Adrenal gland (tissue), 19 donors: ENCODE data around the gene PPP1R9A. TPM values are rescaled to one million over a fixed set of nuclear protein-coding genes. Genes with fewer than 3 reads are reported as not detected.

Experiments
- DNase-seq, 7 donors: peaks; one replicate each; pipeline ENCODE4 v3.0.0-alpha.2; 2019 to 2020
- H3K27ac ChIP-seq, 5 donors: fragments of 200-600 bp; sonication (generic) in 4 of 5; 1 replicate in 3 of 5; 2 replicates in 2 of 5; pipeline versions ENCODE4 v1.5.1 to v1.8.0; 2016 to 2020; ENCODE audit warnings: mild to moderate bottlenecking in 1 of 5
- H3K27me3 ChIP-seq: fragments of 200-600 bp; 2 replicates; pipeline ENCODE4 v1.8.0; 2021
- H3K36me3 ChIP-seq, 2 donors: fragments of 200-600 bp; replicated peaks in 1 of 2; 1 replicate in 1 of 2; 2 replicates in 1 of 2; pipeline versions ENCODE4 v1.5.1 to v1.8.0; 2018 to 2022
- H3K4me1 ChIP-seq, 2 donors: fragments of 200-600 bp; replicated peaks in 1 of 2; 1 replicate in 1 of 2; 2 replicates in 1 of 2; pipeline versions ENCODE4 v1.5.1 to v1.8.0; 2018 to 2021
- H3K4me3 ChIP-seq, 4 donors: fragments of 200-600 bp; sonication (generic) in 3 of 4; one replicate each; pipeline ENCODE4 v1.5.1; 2016 to 2018
- H3K9me3 ChIP-seq, 3 donors: fragments of 200-600 bp; sonication (generic) in 1 of 3; replicated peaks in 1 of 3; 1 replicate in 2 of 3; 2 replicates in 1 of 3; pipeline versions ENCODE4 v1.5.1 to v1.8.0; 2016 to 2021
- CTCF ChIP-seq, 6 experiments: fragments of 450-650 bp in 4 of 6; fragments of 200-600 bp in 2 of 6; sonication (generic) in 1 of 6; IDR thresholded peaks; 1 replicate in 5 of 6; 2 replicates in 1 of 6; pipeline versions ENCODE4 v1.5.1 to v1.8.0; 2016 to 2021; ENCODE audit warnings: antibody characterized with exemption in 6 of 6, mild to moderate bottlenecking in 2 of 6, moderate library complexity in 1 of 6
- POLR2A ChIP-seq, 2 donors: fragments of 450-650 bp; IDR thresholded peaks; one replicate each; pipeline ENCODE4 v1.6.1; 2017; ENCODE audit warnings: antibody characterized with exemption in 2 of 2, mild to moderate bottlenecking in 2 of 2, moderate library complexity in 1 of 2
- WGBS, 4 donors: extraction: QIAGEN DNeasy Blood & Tissue Kit in 2 of 4; methylation state at CpG; one replicate each; pipeline versions ENCODE4 v1.1.5 to v1.1.7; 2013 to 2017; 5-methylcytosine and 5-hydroxymethylcytosine counted together
- intact Hi-C, 2 donors: fragments of 100-400 bp; cut with DNase I; formaldehyde crosslinking; loops; one replicate each; pipeline versions ENCODE4 v1.14.1 to v1.15.0; 2022 to 2023
- long read RNA-seq, 10 donors: library from polyadenylated mRNA in 3 of 10; unstranded in 2 of 10; stranded (forward) in 1 of 10; transcript quantifications; one replicate each; pipeline ENCODE4 v2.0.0 and lab custom pipeline, GENCODE V29; 2021 to 2026
- polyA plus RNA-seq, 3 donors: library from polyadenylated mRNA; stranded (reverse); fragments of 200-250 nt in 2 of 3; fragments of 350-450 nt in 1 of 3; fragmentation: Illumina TruSeq in 1 of 3; extraction: RNeasy Lipid Tissue Mini Kit (QIAGEN cat#74804) in 1 of 3; gene quantifications; one replicate each; pipeline ENCODE4 v1.2.3, GENCODE V29; 2013 to 2014
- total RNA-seq, 9 donors: library from RNA; depleted of rRNA in 4 of 9; stranded (reverse); fragments of >200 nt in 4 of 9; fragments of 120-200 nt in 1 of 9; fragmentation: NEBNext Ultra II Directional in 1 of 9; extraction: Animal tissue kit (Norgen Biotek cat#: 25700) in 1 of 9; gene quantifications; one replicate each; pipeline versions ENCODE4 v1.1.0 to v1.2.4, GENCODE V29; 2013 to 2023
- donor health status: healthy with polysubstance abuse.
- donor health status: Bipolar disorder and iron deficiency.
- donor health status: DM: yes; HTN: yes; CAD: no.
- donor health status: DM: no; HTN: no; CAD: no.
- donor health status: DM: no; HTN: no; CAD: no.
- donor health status: DM: yes; HTN: yes; CAD: no.

PPP1R9A gene
- 10 to 100 TPM; 31.2 to 86.0 (median 50.6) TPM for total RNA-seq
- 10 to 100 TPM in 2 of 3 donors, 1 to 10 TPM in 1; 7.2 to 15.6 (median 10.2) TPM for polyA plus RNA-seq
- long read RNA-seq, donor 1: 0 reads
- long read RNA-seq, donor 2: 0 reads
- long read RNA-seq, donor 3, partial matches to known transcripts: 0 of 2 reads
- long read RNA-seq, donor 3, other reads (novel, unspliced or antisense): 0 of 2 reads
- long read RNA-seq, donor 4, partial matches to known transcripts: 10 of 28 reads
- long read RNA-seq, donor 4, other reads (novel, unspliced or antisense): 18 of 28 reads
- long read RNA-seq, donor 5, partial matches to known transcripts: 3 of 11 reads
- long read RNA-seq, donor 5, other reads (novel, unspliced or antisense): 8 of 11 reads
- long read RNA-seq, donor 6, partial matches to known transcripts: 5 of 9 reads
- long read RNA-seq, donor 6, other reads (novel, unspliced or antisense): 4 of 9 reads
- long read RNA-seq, donor 7, partial matches to known transcripts: 0 of 1 reads
- long read RNA-seq, donor 7, other reads (novel, unspliced or antisense): 0 of 1 reads
- long read RNA-seq, donor 8, partial matches to known transcripts: 6 of 6 reads
- long read RNA-seq, donor 8, other reads (novel, unspliced or antisense): 0 of 6 reads
- long read RNA-seq, donor 9, partial matches to known transcripts: 6 of 8 reads
- long read RNA-seq, donor 9, other reads (novel, unspliced or antisense): 0 of 8 reads
- long read RNA-seq, donor 10: 0 reads

- Histone ChIP-seq H3K27me3 (no peaks in the 10 kb centered on the region), H3K4me3 (peak within 1 kb of the TSS; percentile 0 to 77 (median 40)), H3K9me3 (no peaks in the 10 kb centered on the region), H3K27ac (peak within 1 kb of the TSS; percentile 36 to 95 (median 86)), H3K36me3 (no peaks in the 10 kb centered on the region), H3K4me1 (peaks cover 5 to 25% of the 10 kb centered on the region in 2 donors)
- TF ChIP-seq CTCF (IDR thresholded peaks at IDR 0.05) (peak; percentile 10 to 38 (median 29)), POLR2A (IDR thresholded peaks at IDR 0.05) (peak in 1 of 2 donors; percentile 35)
- intact Hi-C loops: loop anchor here in 1 of 2 donors (10.0 kb wide), 1 partner anchor 242 kb away; no protein-coding TSS in a partner anchor
- DNase-seq: peak; percentile 60 to 78 (median 66)
- WGBS, 4 donors: 11 to 85% (median 15%) methylated on average over 3 to 36 of the region's 36 CpGs
Observed at GRCh38 chr7:94907026-94907810, at the start of gene PPP1R9A. Gene PPP1R9A (plus strand): TSS chr7:94907594. CDS start chr7:94910114, 2,520 bp downstream.

DNA sequence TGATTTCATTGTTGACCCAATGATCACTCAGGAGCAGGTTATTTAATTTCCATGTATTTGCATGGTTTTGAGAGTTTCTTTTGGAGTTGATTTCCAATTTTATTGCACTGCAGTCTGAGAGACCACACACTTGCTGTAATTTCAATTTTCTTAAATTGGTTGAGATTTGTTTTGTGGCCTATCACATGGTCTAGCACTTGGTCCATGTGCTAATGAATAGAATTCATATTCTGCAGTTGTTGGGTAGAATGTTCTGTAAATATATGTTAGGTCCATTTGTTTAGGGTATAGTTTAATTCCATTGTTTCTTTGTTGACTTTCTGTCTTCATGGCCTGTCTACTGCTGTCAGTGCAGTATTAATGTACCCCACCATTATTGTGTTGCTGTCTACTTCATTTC is 36.3 kb upstream of the PPP1R9A start:
- H3K27ac ChIP-seq: no peak overlapping the region
- TF ChIP-seq CTCF (IDR thresholded peaks at IDR 0.05): no peak
- no peak for TF ChIP-seq POLR2A (IDR thresholded peaks at IDR 0.05)
- H3K36me3 ChIP-seq: no peaks in the 10 kb centered on the region
- no peak overlapping the region for H3K4me3 ChIP-seq
- no peaks in the 10 kb centered on the region for H3K27me3 ChIP-seq
- DNase-seq: no peak
- no peaks in the 10 kb centered on the region for H3K9me3 ChIP-seq
- intact Hi-C loops: no loop called here
- no peaks in the 10 kb centered on the region for H3K4me1 ChIP-seq

- intact Hi-C loops: no loop called here
- no peaks in the 10 kb centered on the region for H3K9me3 ChIP-seq
- no peak for TF ChIP-seq POLR2A (IDR thresholded peaks at IDR 0.05)
- TF ChIP-seq CTCF (IDR thresholded peaks at IDR 0.05): no peak
- H3K36me3 ChIP-seq: no peaks in the 10 kb centered on the region
- H3K27ac ChIP-seq: no peak overlapping the region
- 91 to 98% (median 94%) methylated on average over 3 of the region's 3 CpGs for WGBS, 4 donors
- no peak for DNase-seq
- no peaks in the 10 kb centered on the region for H3K4me1 ChIP-seq
- no peaks in the 10 kb centered on the region for H3K27me3 ChIP-seq
- no peak overlapping the region for H3K4me3 ChIP-seq
Observed at GRCh38 chr7:94873239-94873638, 34.2 kb upstream of the PPP1R9A start.
